Caco-2 (cell line): ENCODE data around the gene PGC. TPM values are rescaled to one million over a fixed set of nuclear protein-coding genes. Genes with fewer than 3 reads are reported as not detected.

Experiments
- BruUV-seq: library from RNA; stranded (reverse); fragments of 400-500 nt; replicated peaks from 2 replicates; lab custom pipeline; 2021; lab: Mats Ljungman, UMichigan
- CTCF ChIA-PET: fragments of 300-600 bp; sonication (Branson Sonifier 250); formaldehyde crosslinking; loops from one replicate; lab custom pipeline; 2022; ENCODE audit warnings: antibody characterized with exemption; lab: Charles Lee
- POLR2A ChIA-PET: fragments of 300-600 bp; sonication (Branson Sonifier 250); formaldehyde crosslinking; loops from one replicate; lab custom pipeline; 2022; ENCODE audit warnings: antibody characterized with exemption; lab: Charles Lee
- DNase-seq, 2 experiments: peaks; one replicate each; pipeline versions ENCODE4 v3.0.0 to v3.0.0-alpha.2; 2020 to 2022
- H3K27me3 ChIP-seq: replicated peaks from 2 replicates; pipeline ENCODE4 v1.6.0; 2011; ENCODE audit warnings: low read length; ENCODE audit not compliant: control insufficient read depth, insufficient read depth
- H3K36me3 ChIP-seq: 2 replicates; pipeline ENCODE4 v1.5.1; 2011; ENCODE audit warnings: low read length; ENCODE audit not compliant: control insufficient read depth, insufficient read depth
- H3K4me1 ChIP-seq: fragments of 250-450 bp; sonication (Bioruptor Pico); 2 replicates; pipeline ENCODE4 v1.5.1; 2020; ENCODE audit warnings: mild to moderate bottlenecking
- H3K4me3 ChIP-seq: 2 replicates; pipeline ENCODE4 v1.5.1; 2011; ENCODE audit warnings: low read depth, mild to moderate bottlenecking, control low read depth, low read length
- H3K9me3 ChIP-seq: fragments of 250-450 bp; sonication (Bioruptor Pico); 2 replicates; pipeline ENCODE4 v1.5.1; 2020; ENCODE audit warnings: mild to moderate bottlenecking, moderate library complexity
- H3K27ac Mint-ChIP-seq: one replicate; pipeline ENCODE4 v1.8.0; 2022; ENCODE audit warnings: mixed read lengths; ENCODE audit not compliant: unreplicated experiment
- H3K27me3 Mint-ChIP-seq: one replicate; pipeline ENCODE4 v1.8.0; 2022; ENCODE audit warnings: mixed read lengths; ENCODE audit not compliant: insufficient read depth, unreplicated experiment
- H3K36me3 Mint-ChIP-seq: one replicate; pipeline ENCODE4 v1.8.0; 2022; ENCODE audit warnings: mild to moderate bottlenecking, mixed read lengths; ENCODE audit not compliant: insufficient read depth, unreplicated experiment
- H3K4me1 Mint-ChIP-seq: one replicate; pipeline ENCODE4 v1.8.0; 2022; ENCODE audit warnings: low read depth, mixed read lengths; ENCODE audit not compliant: unreplicated experiment
- H3K4me3 Mint-ChIP-seq: one replicate; pipeline ENCODE4 v1.8.0; 2022; ENCODE audit warnings: mild to moderate bottlenecking, moderate library complexity, mixed read lengths; ENCODE audit not compliant: unreplicated experiment
- H3K9me3 Mint-ChIP-seq: one replicate; pipeline ENCODE4 v1.8.0; 2022; ENCODE audit warnings: mixed read lengths; ENCODE audit not compliant: unreplicated experiment
- intact Hi-C: fragments of 100-400 bp; cut with micrococcal nuclease; formaldehyde crosslinking; loops from one replicate; pipeline ENCODE4 v1.10.0; 2022; ENCODE audit not compliant: unreplicated experiment
- total RNA-seq: library from RNA; stranded (reverse); gene quantifications from 2 replicates; pipeline ENCODE4 v1.2.3, GENCODE V29; 2022
- TF ChIP-seq, protein P1 (sequence below), 2 experiments: fragments of 200-600 bp in 1 of 2; IDR thresholded peaks; 1 replicate in 1 of 2; 2 replicates in 1 of 2; pipeline versions ENCODE4 v1.5.1 to v1.8.0; 2011 to 2022; ENCODE audit warnings: antibody characterized with exemption in 1 of 2, control low read depth in 1 of 2, inconsistent platforms in 1 of 2, low read depth in 1 of 2, low read length in 1 of 2, mild to moderate bottlenecking in 1 of 2, moderate library complexity in 1 of 2; ENCODE audit not compliant: insufficient read depth in 1 of 2, severe bottlenecking in 1 of 2, unreplicated experiment in 1 of 2

PGC gene
- total RNA-seq, 1 experiment from 2014 or later: 12.2 TPM

DNA sequence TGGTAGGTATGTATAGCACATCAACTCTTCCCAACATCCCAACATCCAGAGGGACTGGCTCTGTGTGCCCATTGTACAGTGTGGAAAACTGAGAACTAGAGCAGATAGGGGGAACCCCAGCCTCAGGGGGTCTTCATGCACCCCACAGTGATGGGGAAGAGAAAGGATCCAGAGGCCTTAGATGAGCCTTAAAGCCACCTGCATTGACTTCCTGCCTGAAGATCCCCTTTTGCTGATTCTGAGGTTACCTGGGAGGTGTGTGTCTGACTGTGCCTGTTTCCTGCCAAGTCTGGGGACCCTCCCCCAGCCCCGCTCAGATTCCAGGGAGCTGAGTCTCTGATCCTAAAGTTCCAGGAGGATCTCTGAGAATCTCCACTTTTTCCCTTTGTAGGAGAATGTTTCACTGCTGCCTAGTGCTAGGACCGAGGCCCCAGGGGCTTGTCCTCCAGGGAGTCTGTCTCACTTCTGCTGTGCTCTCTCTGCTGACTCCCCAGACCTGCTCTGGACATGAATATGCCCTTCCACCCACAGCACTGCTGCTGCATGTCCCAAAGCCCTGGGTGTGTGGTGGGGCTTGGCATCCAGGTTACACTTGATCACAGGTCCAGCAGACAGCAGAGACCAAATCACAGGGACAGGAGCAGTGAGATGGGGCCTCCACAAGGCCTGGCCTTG lies 12.8 kb upstream of the PGC start:
- H3K4me3 ChIP-seq: no peak overlapping the region
- TF ChIP-seq, protein P1, sequence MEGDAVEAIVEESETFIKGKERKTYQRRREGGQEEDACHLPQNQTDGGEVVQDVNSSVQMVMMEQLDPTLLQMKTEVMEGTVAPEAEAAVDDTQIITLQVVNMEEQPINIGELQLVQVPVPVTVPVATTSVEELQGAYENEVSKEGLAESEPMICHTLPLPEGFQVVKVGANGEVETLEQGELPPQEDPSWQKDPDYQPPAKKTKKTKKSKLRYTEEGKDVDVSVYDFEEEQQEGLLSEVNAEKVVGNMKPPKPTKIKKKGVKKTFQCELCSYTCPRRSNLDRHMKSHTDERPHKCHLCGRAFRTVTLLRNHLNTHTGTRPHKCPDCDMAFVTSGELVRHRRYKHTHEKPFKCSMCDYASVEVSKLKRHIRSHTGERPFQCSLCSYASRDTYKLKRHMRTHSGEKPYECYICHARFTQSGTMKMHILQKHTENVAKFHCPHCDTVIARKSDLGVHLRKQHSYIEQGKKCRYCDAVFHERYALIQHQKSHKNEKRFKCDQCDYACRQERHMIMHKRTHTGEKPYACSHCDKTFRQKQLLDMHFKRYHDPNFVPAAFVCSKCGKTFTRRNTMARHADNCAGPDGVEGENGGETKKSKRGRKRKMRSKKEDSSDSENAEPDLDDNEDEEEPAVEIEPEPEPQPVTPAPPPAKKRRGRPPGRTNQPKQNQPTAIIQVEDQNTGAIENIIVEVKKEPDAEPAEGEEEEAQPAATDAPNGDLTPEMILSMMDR (IDR thresholded peaks at IDR 0.05; ENCODE audit: insufficient read depth in 1 of 2, low read depth in 1 of 2, low read length in 1 of 2, severe bottlenecking in 1 of 2, unreplicated experiment in 1 of 2): no peak
- DNase-seq: no peak
- Mint-ChIP-seq H3K4me1 (peaks cover 14% of the 10 kb centered on the region), H3K4me3 (no peak overlapping the region), H3K9me3 (no peaks in the 10 kb centered on the region), H3K27ac (no peak overlapping the region), H3K27me3 (no peaks in the 10 kb centered on the region), H3K36me3 (no peaks in the 10 kb centered on the region)
- intact Hi-C loops: no loop called here
- ChIA-PET CTCF (no interaction called here), POLR2A (no interaction called here)
- no peaks in the 10 kb centered on the region for H3K27me3 ChIP-seq
- H3K9me3 ChIP-seq: no peaks in the 10 kb centered on the region
- no TSS peak for BruUV-seq
- peaks cover 14% of the 10 kb centered on the region for H3K4me1 ChIP-seq
- H3K36me3 ChIP-seq: no peaks in the 10 kb centered on the region

GRCh38 chr6:41759106-41759904 lies 12.1 kb upstream of the PGC start:
- no peak overlapping the region for H3K4me3 ChIP-seq
- Mint-ChIP-seq H3K4me3 (no peak overlapping the region), H3K4me1 (peaks cover 14% of the 10 kb centered on the region), H3K27ac (peak overlapping the region; percentile 85), H3K9me3 (no peaks in the 10 kb centered on the region), H3K36me3 (no peaks in the 10 kb centered on the region), H3K27me3 (no peaks in the 10 kb centered on the region)
- no peaks in the 10 kb centered on the region for H3K36me3 ChIP-seq
- no TSS peak for BruUV-seq
- POLR2A ChIA-PET: no interaction called here
- H3K27me3 ChIP-seq: no peaks in the 10 kb centered on the region
- intact Hi-C loops: no loop called here
- TF ChIP-seq, protein P1 (IDR thresholded peaks at IDR 0.05; ENCODE audit: insufficient read depth in 1 of 2, low read depth in 1 of 2, low read length in 1 of 2, severe bottlenecking in 1 of 2, unreplicated experiment in 1 of 2): no peak
- DNase-seq: no peak
- H3K4me1 ChIP-seq: peaks cover 14% of the 10 kb centered on the region
- CTCF ChIA-PET: no interaction called here
- H3K9me3 ChIP-seq: no peaks in the 10 kb centered on the region

- TF ChIP-seq, protein P1 (IDR thresholded peaks at IDR 0.05; ENCODE audit: insufficient read depth in 1 of 2, low read depth in 1 of 2, low read length in 1 of 2, severe bottlenecking in 1 of 2, unreplicated experiment in 1 of 2): no peak
- no peak overlapping the region for H3K4me3 ChIP-seq
- Mint-ChIP-seq H3K9me3 (no peaks in the 10 kb centered on the region), H3K4me1 (peaks cover 20% of the 10 kb centered on the region), H3K4me3 (no peak overlapping the region), H3K27ac (peak overlapping the region; percentile 85), H3K27me3 (no peaks in the 10 kb centered on the region), H3K36me3 (no peaks in the 10 kb centered on the region)
- no peaks in the 10 kb centered on the region for H3K27me3 ChIP-seq
- CTCF ChIA-PET: no interaction called here
- H3K4me1 ChIP-seq: peaks cover 14% of the 10 kb centered on the region
- H3K36me3 ChIP-seq: no peaks in the 10 kb centered on the region
- no peak for DNase-seq
- POLR2A ChIA-PET: no interaction called here
- no peaks in the 10 kb centered on the region for H3K9me3 ChIP-seq
- BruUV-seq: no TSS peak
- intact Hi-C loops: no loop called here
Measured at GRCh38 chr6:41758641-41759035, 11.4 kb upstream of the PGC start.
